HG03460 (cell line): ENCODE data around the gene NCOA4.
A peak's percentile ranks its signal among the peaks of the same experiment; 100 is the strongest.
"Not testable (repeated sequence)": the region's sequence is repeated elsewhere in the genome, so short reads cannot be mapped to it uniquely, and the experiment has no call there.

Experiments used
- ATAC-seq: cut with Tn5 transposase; IDR thresholded peaks from one replicate; pipeline ENCODE4 v1.9.1; 2021; ENCODE audit not compliant: unreplicated experiment

The NCOA4 gene

DNA sequence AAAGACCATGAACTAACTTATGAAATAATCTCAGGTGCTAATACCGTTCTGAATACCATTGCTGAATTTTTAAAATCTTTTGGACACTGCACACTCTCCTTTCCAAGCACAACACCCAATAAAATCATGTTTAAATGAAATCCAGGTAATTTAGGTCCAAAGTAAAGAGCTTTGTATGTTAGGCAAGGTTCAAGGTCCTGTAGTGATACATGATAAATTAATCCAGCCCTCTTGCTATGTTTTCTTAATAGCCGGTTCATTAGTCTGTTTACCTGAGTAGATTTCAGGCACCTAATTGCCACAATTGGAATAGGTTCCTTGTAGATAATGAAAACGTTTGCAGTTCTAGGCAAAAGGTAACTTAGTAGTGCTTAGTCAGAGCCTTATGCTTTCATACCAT is 44.8 kb downstream of the NCOA4 start:
- not testable (repeated sequence) for ATAC-seq

DNA sequence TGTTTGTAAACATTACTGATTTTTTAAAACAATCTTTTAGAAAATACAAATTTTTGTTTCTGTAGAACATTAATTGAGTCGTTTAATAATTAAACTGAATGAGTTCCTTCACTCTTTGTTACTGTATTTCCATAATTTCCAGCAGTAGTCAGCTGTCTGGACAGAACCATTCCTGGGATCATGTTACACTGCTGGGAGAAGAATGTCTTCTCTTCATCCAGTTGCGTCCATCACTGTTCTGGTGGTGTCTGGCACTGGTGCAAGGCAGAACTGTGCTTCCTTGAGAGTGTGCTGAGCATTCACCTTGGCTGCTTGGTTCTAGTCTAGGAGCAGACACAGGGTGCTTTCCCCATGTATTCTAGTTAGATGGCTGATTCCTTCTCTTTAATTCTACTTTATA is 46.0 kb downstream of the NCOA4 start:
- ATAC-seq = not testable (repeated sequence)

DNA sequence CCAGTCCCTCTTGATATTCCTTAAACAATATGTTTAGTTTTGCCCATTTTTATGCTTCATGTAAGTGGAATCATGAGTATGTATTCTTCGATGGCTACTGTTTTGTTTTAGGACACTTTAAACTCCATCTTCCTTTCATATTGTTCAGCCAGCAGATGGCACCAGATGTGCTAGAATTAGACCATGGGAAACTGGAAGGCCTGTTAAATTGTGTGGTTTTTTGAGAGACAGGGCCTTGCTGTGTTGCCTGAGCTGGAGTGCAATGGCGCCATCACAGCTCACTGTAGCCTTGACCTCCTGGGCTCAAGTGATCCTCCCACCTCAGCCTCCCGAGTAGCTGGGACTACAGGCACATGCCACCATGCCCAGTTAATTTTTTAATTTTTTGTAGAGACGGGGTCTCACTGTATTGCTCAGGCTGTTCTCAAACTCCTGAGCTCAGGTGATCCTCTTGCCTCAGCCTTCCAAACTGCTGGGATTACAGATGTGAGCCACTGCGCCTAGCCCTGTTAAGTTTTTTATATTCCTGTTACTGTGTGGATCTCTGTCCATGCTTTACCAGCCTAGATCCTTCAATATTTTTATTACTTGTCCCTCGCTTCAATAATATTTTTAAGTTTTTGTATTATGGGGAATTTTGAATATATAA is 46.8 kb downstream of the NCOA4 start:
- ATAC-seq = not testable (repeated sequence)

DNA sequence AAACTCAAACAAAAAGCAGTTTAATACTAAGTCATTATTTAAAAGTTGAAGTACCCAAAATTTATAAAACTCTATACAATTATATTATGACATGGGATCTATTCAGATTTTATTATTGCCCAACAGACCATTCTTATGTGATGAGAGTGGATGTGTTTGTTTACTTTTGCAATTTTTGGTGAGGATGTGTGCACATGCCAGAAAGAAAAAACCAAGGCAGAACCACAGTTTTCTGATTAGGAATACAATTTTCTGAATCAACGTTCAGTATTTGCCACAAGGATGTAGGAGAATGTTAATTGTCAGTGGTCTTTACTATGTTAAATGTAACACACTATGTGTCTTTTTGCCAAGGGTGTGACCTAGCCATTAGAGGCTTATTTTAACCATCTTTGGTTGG is 49.1 kb downstream of the NCOA4 start:
- not testable (repeated sequence) for ATAC-seq

DNA sequence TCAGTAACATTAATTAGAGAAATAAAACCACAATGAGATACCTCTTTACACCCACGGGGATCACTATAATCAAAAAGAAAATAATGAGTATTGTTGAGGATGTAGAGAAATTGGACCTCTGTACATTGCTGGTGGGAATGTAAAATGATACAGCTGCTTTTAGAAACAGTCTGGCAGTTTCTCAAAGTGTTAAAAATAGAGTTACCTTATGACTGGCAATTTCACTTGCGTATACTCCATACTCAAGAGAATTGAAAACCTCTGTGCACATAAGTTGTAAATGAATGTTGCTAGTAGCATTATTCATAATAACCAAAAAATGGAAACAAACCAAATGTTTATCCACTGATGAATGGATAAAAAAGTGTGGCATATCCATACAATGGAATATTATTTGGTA is 51.9 kb downstream of the NCOA4 start:
- not testable (repeated sequence) for ATAC-seq

DNA sequence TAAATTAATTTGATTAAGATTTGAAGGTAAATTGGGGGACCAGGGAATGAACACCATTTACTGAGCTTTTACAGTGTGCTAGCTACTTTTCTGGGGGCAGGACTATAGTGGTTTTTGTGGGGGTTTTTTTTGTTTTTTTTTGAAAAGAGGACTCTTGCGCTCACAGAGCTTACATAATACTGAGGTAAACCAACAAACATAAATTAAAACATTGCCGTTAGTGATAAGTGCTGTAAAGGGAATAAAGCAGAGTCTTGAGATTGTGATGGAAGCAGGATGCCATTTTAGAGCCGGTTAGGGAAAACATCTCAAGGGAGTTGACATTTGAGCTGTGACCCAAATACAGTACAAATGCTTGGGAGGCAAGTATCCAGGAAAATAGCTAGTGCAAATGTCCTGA is 56.4 kb downstream of the NCOA4 start:
- ATAC-seq = not testable (repeated sequence)

DNA sequence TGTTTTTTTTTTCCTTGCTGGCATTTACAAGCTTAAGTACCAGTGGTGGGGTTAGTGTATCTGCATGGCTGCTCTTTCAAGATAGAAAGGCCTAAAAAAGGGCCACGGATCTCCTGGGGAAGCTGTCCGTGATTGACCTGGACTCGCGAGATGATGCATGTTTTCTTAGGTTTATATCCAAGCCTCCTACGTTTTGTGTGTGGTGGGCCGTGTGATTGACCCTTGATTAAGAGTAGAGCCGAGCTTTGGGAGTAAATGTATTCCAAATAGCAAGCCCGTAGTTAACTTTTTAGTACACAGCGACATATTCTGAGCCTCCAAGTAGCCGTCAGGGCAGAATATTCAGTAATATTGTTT is 57.6 kb downstream of the NCOA4 start:
- ATAC-seq = peak; percentile 21

DNA sequence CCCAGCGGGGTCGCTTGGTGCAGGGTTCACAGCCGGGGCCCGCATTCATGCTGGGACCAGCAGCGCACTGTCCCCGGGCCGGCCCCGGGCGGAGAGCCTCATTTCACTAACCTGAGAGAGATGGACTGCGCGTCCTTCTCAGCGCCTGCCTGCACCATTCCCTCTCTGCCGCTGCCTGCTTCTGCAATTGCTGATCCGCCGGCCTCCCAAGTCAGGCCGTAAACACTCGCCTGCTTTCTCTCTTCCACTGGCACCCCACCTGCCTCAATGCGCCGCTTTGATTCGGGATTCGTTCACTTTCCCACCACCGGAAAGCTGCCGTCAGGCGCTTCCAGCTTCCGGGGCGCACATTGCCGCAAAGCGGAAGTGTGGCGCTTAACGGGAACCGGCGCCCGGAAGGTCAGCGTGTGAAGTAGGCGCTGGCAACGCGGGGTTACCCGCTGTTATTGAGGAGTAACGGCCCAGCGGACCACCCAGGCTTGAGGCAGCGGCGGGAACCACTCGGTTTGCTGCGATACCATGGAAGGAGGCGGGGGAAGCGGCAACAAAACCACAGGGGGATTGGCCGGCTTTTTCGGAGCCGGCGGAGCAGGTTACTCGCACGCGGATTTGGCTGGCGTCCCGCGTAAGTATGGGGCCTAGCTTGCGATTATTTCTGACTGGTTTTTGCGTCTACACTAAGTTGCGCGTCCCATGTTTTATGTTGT is 58.2 kb downstream of the NCOA4 start, which contains the start of gene TIMM23:
TIMM23 (plus strand) TSS at position 384 of the 707 bp plus-strand sequence; CDS start at position 520, 136 bp downstream.
- ATAC-seq = peak; percentile 69

DNA sequence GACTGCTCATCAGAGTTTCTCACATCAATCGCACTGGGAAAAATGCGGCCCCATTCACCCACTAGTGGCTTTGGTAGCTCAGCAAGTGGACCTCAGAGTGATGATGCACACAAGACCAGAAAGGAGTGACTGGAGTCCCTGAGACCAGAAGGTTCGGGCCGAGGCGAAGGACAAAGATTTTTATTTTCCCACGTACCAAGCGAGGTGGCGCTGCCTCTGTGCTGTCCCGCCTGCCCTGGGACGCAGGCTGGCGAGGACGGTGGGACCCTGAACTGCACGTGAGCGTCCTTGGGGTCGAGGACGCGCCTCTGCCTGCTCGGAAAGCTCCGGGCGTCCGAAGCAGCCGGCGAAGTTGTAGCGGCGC is 58.7 kb downstream of the NCOA4 start:
- peak; percentile 47 for ATAC-seq

DNA sequence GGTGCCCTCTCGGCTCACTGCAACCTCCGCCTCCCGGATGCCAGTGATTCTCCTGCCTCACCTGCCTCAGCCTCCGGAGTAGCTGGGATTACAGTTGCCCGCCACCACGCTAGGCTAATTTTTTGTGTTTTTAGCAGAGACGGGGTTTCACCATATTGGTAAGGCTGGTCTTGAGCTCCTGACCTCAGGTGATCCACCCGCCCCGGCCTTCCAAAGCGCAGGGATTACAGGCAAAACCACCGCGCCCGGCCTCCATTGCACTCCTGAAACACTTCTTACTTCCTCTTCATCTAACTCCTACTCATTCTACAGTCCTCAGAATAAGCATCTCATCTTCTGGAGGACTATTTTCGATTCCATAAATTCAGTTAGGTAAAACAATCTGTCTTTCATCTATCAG is 59.4 kb downstream of the NCOA4 start:
- ATAC-seq = not testable (repeated sequence)

DNA sequence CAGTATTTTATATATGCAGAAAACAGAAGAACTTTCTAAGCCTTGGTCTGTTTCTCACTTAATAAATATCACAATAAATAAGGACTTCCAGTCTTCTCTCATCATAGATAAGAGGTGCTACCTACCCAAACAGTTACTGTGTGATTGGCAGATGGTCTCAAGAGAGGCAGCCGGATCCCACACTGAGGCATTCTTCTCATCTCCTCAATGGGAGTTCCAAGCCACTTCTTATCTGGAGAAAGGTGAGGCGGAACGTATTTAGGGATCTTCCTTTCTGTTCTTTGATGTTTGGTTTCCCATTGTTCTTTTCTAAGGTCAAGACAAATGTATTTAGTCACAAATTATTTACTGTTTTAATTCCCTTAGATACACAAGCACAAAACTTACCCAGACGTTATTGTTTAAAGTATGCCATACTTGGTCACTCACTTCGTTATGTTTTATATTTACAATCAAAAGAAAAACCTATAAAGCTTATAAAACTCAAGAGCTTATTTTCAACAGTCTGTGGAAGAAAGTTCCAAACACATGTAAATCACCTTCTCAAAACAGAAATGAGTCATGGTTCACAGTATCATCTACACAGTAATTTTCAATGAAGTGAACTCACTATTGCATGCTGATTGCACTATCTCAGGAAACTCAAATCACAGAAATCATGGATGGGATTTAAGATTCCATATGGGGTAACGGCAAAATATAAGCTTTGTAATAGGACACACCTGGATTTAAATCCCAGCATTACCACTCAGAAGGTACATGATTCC is 67.6 kb downstream of the NCOA4 start:
- ATAC-seq = not testable (repeated sequence)

DNA sequence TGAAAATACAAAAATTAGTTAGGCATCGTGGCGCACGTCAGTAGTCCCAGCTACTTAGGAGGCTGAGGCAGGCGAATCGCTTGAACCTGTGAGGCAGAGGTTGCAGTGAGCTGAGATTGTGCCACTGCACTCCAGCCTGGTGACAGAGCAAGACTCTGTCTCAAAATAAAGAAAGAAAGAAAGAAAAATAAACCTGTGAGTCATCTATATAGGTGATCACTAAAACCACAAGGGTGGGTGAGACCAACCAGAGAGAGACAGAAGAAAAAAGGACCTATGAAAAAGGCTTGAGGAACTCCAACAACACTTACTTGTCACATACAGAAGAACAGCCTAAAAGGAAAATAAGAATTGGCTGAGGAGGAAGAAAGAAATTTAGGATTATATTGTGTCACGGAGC is 72.5 kb downstream of the NCOA4 start:
- ATAC-seq = not testable (repeated sequence)

DNA sequence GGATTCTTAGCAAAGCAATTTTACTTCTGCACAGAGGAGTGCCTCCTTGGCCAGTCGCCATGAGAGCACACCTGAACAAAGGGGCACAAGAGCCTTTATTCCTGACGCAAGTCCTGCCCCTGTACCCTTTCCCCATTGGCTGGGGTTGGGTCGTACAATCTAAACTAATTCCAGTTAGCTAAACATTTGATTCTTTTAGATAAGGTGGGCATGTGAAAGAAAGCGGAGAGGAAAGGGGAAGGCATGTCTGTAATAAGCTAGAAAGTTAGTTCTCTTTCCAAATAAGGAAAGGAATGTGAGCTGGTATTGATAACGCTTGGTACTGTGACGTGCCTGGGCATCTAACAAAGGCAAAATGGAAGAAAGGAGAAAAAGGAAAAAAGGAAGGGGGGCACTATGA is 73.8 kb downstream of the NCOA4 start:
- not testable (repeated sequence) for ATAC-seq
